A549 treated with AZD9567 at 1 μM for 4 hours (cell line): Measurements from ENCODE around the gene PLXNA2. TPM values are rescaled to one million over a fixed set of nuclear protein-coding genes. Genes with fewer than 3 reads are reported as not detected.

Experiments
- total RNA-seq: library from RNA; stranded (reverse); fragments of 200-300 nt; extraction: Qiagen RNA extraction; gene quantifications from 5 replicates; pipeline ENCODE4 v1.2.3, GENCODE V29; 2022; ENCODE audit not compliant: insufficient read depth

Gene PLXNA2
- total RNA-seq: 1.9 to 2.7 TPM (median 2.3 TPM) in 5 replicates

GRCh38 chr1:208243967-208244916 is at the start of gene PLXNA2:
Gene PLXNA2 (minus strand): TSS chr1:208244384. CDS start chr1:208217922, 26,462 bp downstream.

